Uterus (tissue), 4 donors: Measurements from ENCODE around the gene CFAP65. TPM values are rescaled to one million over a fixed set of nuclear protein-coding genes. Genes with fewer than 3 reads are reported as not detected.

ENCODE experiments used
- DNase-seq, 2 donors: peaks; one replicate each; pipeline ENCODE4 v3.0.0-alpha.2; 2019 to 2020
- H3K27ac ChIP-seq, 2 donors: fragments of 200-600 bp; sonication (generic); 1 replicate in 1 of 2; 2 replicates in 1 of 2; pipeline ENCODE4 v1.5.1; 2016 to 2018
- H3K27me3 ChIP-seq, 2 donors: fragments of 200-600 bp; sonication (generic); one replicate each; pipeline ENCODE4 v1.5.1; 2018 to 2019; ENCODE audit warnings: control low read depth in 1 of 2
- H3K36me3 ChIP-seq, 2 donors: fragments of 200-600 bp; sonication (generic); one replicate each; pipeline ENCODE4 v1.5.1; 2019; ENCODE audit warnings: control low read depth in 1 of 2
- H3K4me1 ChIP-seq, 2 donors: fragments of 200-600 bp; sonication (generic); one replicate each; pipeline ENCODE4 v1.5.1; 2018 to 2019; ENCODE audit warnings: control low read depth in 1 of 2
- H3K4me3 ChIP-seq, 2 donors: fragments of 200-600 bp; sonication (generic); 1 replicate in 1 of 2; 2 replicates in 1 of 2; pipeline ENCODE4 v1.5.1; 2018 to 2019; ENCODE audit warnings: mild to moderate bottlenecking in 1 of 2
- H3K9me3 ChIP-seq, 2 donors: fragments of 200-600 bp; sonication (generic); one replicate each; pipeline ENCODE4 v1.5.1; 2019; ENCODE audit warnings: control low read depth in 1 of 2
- CTCF ChIP-seq, 4 experiments: fragments of 200-600 bp in 2 of 4; fragments of 450-650 bp in 2 of 4; sonication (generic) in 2 of 4; IDR thresholded peaks; one replicate each; pipeline ENCODE4 v1.5.1; 2016 to 2019; ENCODE audit warnings: antibody characterized with exemption in 4 of 4, mild to moderate bottlenecking in 2 of 4, moderate library complexity in 1 of 4
- POLR2A ChIP-seq, 2 donors: fragments of 450-650 bp; IDR thresholded peaks; one replicate each; pipeline ENCODE4 v1.6.1; 2016; ENCODE audit warnings: antibody characterized with exemption in 2 of 2, mild to moderate bottlenecking in 1 of 2, moderate library complexity in 1 of 2
- intact Hi-C: fragments of 100-400 bp; cut with DNase I; formaldehyde crosslinking; loops from one replicate; pipeline ENCODE4 v1.15.1; 2023; ENCODE audit warnings: low total_unique reads
- total RNA-seq, 4 donors: library from RNA; depleted of rRNA in 3 of 4; stranded (reverse); fragments of >200 nt in 3 of 4; gene quantifications; one replicate each; pipeline versions ENCODE4 v1.1.0 to v1.2.4, GENCODE V29; 2014 to 2023
- donor health status: DM: yes; HTN: yes; CAD: no.

CFAP65 gene
- total RNA-seq, 4 donors from 2014 or later = 0.21 to 3.5 (median 1.9) TPM

GRCh38 chr2:219087361-219087760, 46.0 kb upstream of the CFAP65 start:
- DNase-seq = no peak
- H3K4me3 ChIP-seq = no peak overlapping the region
- intact Hi-C loops = no loop called here
- H3K9me3 ChIP-seq = no peaks in the 10 kb centered on the region
- H3K27me3 ChIP-seq = no peaks in the 10 kb centered on the region
- H3K27ac ChIP-seq = no peak overlapping the region
- TF ChIP-seq CTCF (IDR thresholded peaks at IDR 0.05) (no peak), POLR2A (IDR thresholded peaks at IDR 0.05) (no peak)
- H3K36me3 ChIP-seq = no peaks in the 10 kb centered on the region
- no peaks in the 10 kb centered on the region for H3K4me1 ChIP-seq

GRCh38 chr2:219086196-219086595, 44.9 kb upstream of the CFAP65 start:
- TF ChIP-seq CTCF (IDR thresholded peaks at IDR 0.05) = no peak
- no peaks in the 10 kb centered on the region for H3K36me3 ChIP-seq
- H3K4me1 ChIP-seq = no peaks in the 10 kb centered on the region
- H3K27me3 ChIP-seq = no peaks in the 10 kb centered on the region
- DNase-seq = no peak
- no peaks in the 10 kb centered on the region for H3K9me3 ChIP-seq
- H3K4me3 ChIP-seq = no peak overlapping the region
- intact Hi-C loops = no loop called here
- H3K27ac ChIP-seq = no peak overlapping the region

- no peak for TF ChIP-seq POLR2A (IDR thresholded peaks at IDR 0.05)
- TF ChIP-seq CTCF (IDR thresholded peaks at IDR 0.05) = no peak
- H3K27me3 ChIP-seq = no peaks in the 10 kb centered on the region
- H3K4me3 ChIP-seq = no peak overlapping the region
- H3K4me1 ChIP-seq = no peaks in the 10 kb centered on the region
- H3K36me3 ChIP-seq = no peaks in the 10 kb centered on the region
- intact Hi-C loops = no loop called here
- no peak for DNase-seq
- H3K9me3 ChIP-seq = no peaks in the 10 kb centered on the region
- no peak overlapping the region for H3K27ac ChIP-seq
Observed at GRCh38 chr2:219084791-219085190, 43.5 kb upstream of the CFAP65 start.

GRCh38 chr2:219082332-219082958, 41.1 kb upstream of the CFAP65 start:
- Histone ChIP-seq H3K9me3 (no peaks in the 10 kb centered on the region), H3K27me3 (no peaks in the 10 kb centered on the region), H3K27ac (no peak overlapping the region), H3K4me1 (no peaks in the 10 kb centered on the region), H3K4me3 (no peak overlapping the region), H3K36me3 (no peaks in the 10 kb centered on the region)
- intact Hi-C loops = no loop called here
- TF ChIP-seq CTCF (IDR thresholded peaks at IDR 0.05) (no peak), POLR2A (IDR thresholded peaks at IDR 0.05) (no peak)
- DNase-seq = no peak

- Histone ChIP-seq H3K9me3 (no peaks in the 10 kb centered on the region), H3K4me1 (no peaks in the 10 kb centered on the region), H3K4me3 (no peak overlapping the region), H3K27ac (no peak overlapping the region), H3K27me3 (no peaks in the 10 kb centered on the region), H3K36me3 (no peaks in the 10 kb centered on the region)
- DNase-seq = no peak
- TF ChIP-seq CTCF (IDR thresholded peaks at IDR 0.05) (no peak), POLR2A (IDR thresholded peaks at IDR 0.05) (no peak)
- intact Hi-C loops = no loop called here
Observed at GRCh38 chr2:219081701-219082331, 40.5 kb upstream of the CFAP65 start.
